Bronchial epithelial cell (primary cell): ENCODE measurements around the gene MAMLD1. TPM values are rescaled to one million over a fixed set of nuclear protein-coding genes. Genes with fewer than 3 reads are reported as not detected.

Experiments used
- DNase-seq: peaks from one replicate; pipeline ENCODE4 v3.0.0-alpha.2; 2010; ENCODE audit warnings: low read depth
- FAIRE-seq: peaks from 2 replicates; lab custom pipeline; 2011; peaks lifted over from hg19 to GRCh38; lab: Jason Lieb, UNC
- H3K27me3 ChIP-seq: 2 replicates; pipeline ENCODE4 v1.5.1; 2011; ENCODE audit warnings: low read length; ENCODE audit not compliant: control insufficient read depth, insufficient read depth
- H3K36me3 ChIP-seq: 2 replicates; pipeline ENCODE4 v1.5.1; 2011; ENCODE audit warnings: low read length; ENCODE audit not compliant: control insufficient read depth, insufficient read depth
- H3K4me3 ChIP-seq: 2 replicates; pipeline ENCODE4 v1.5.1; 2011; ENCODE audit warnings: mild to moderate bottlenecking, low read depth, low read length, control low read depth
- CTCF ChIP-seq: IDR thresholded peaks from 2 replicates; pipeline ENCODE4 v1.5.1; 2011; ENCODE audit warnings: mild to moderate bottlenecking, moderate library complexity, low read length, control low read depth, inconsistent platforms; ENCODE audit not compliant: insufficient read depth, severe bottlenecking
- total RNA-seq: library from RNA; depleted of rRNA; stranded (reverse); fragments of >200 nt; gene quantifications from 2 replicates; pipeline ENCODE4 v1.2.1, GENCODE V29; 2014

MAMLD1 gene
- total RNA-seq, 1 donor from 2014 or later, result under 0.01 TPM

- no peaks in the 10 kb centered on the region for H3K36me3 ChIP-seq
- no peak for TF ChIP-seq CTCF
- no peak overlapping the region for H3K4me3 ChIP-seq
- no peaks in the 10 kb centered on the region for H3K27me3 ChIP-seq
- no peak for FAIRE-seq
- no peak for DNase-seq
Observed at GRCh38 chrX:150408007-150408406, 44.9 kb downstream of the MAMLD1 start.

GRCh38 chrX:150408561-150408960 is 45.4 kb downstream of the MAMLD1 start:
- no peak for DNase-seq
- TF ChIP-seq CTCF, result no peak
- Histone ChIP-seq H3K4me3 (no peak overlapping the region), H3K27me3 (no peaks in the 10 kb centered on the region), H3K36me3 (no peaks in the 10 kb centered on the region)
- FAIRE-seq, result no peak

GRCh38 chrX:150409486-150409885 is 46.4 kb downstream of the MAMLD1 start:
- Histone ChIP-seq H3K27me3 (no peaks in the 10 kb centered on the region), H3K4me3 (no peak overlapping the region), H3K36me3 (no peaks in the 10 kb centered on the region)
- FAIRE-seq, result no peak
- DNase-seq, result no peak
- TF ChIP-seq CTCF, result no peak

GRCh38 chrX:150409964-150410363 is 46.8 kb downstream of the MAMLD1 start:
- no peaks in the 10 kb centered on the region for H3K27me3 ChIP-seq
- no peak for TF ChIP-seq CTCF
- no peaks in the 10 kb centered on the region for H3K36me3 ChIP-seq
- no peak for DNase-seq
- no peak overlapping the region for H3K4me3 ChIP-seq
- no peak for FAIRE-seq

- no peak for TF ChIP-seq CTCF
- Histone ChIP-seq H3K4me3 (no peak overlapping the region), H3K27me3 (no peaks in the 10 kb centered on the region), H3K36me3 (no peaks in the 10 kb centered on the region)
- no peak for DNase-seq
- FAIRE-seq, result no peak
Observed at GRCh38 chrX:150410513-150410912, 47.4 kb downstream of the MAMLD1 start.

GRCh38 chrX:150411656-150412055 is 48.5 kb downstream of the MAMLD1 start:
- Histone ChIP-seq H3K4me3 (no peak overlapping the region), H3K36me3 (no peaks in the 10 kb centered on the region), H3K27me3 (no peaks in the 10 kb centered on the region)
- DNase-seq (no peak), FAIRE-seq (no peak)
- no peak for TF ChIP-seq CTCF
